NB4 (cell line): ENCODE data around the gene DGKE.

Experiments used
- DNase-seq: peaks from one replicate; pipeline ENCODE4 v3.0.0; 2010; ENCODE audit warnings: low read depth
- H3K4me3 ChIP-seq: one replicate; pipeline ENCODE4 v1.5.1; 2011; ENCODE audit warnings: mild to moderate bottlenecking, low read depth, low read length, moderate library complexity
- CTCF ChIP-seq: IDR thresholded peaks from one replicate; pipeline ENCODE4 v1.5.1; 2012; ENCODE audit warnings: low read depth, low read length
- MAX ChIP-seq: IDR thresholded peaks from 2 replicates; pipeline ENCODE4 v1.6.1; 2011; ENCODE audit warnings: low read depth, low read length
- MYC ChIP-seq: IDR thresholded peaks from 2 replicates; pipeline ENCODE4 v1.6.1; 2011; ENCODE audit warnings: low read depth, low read length
- POLR2A ChIP-seq: IDR thresholded peaks from 2 replicates; pipeline ENCODE4 v1.6.1; 2011; ENCODE audit warnings: mild to moderate bottlenecking; ENCODE audit not compliant: insufficient read length; ENCODE audit errors: extremely low read depth

DGKE gene

GRCh38 chr17:56830726-56831368 lies 3.1 kb upstream of the DGKE start:
- H3K4me3 ChIP-seq = no peak overlapping the region
- TF ChIP-seq CTCF = no peak
- TF ChIP-seq POLR2A = no peak
- TF ChIP-seq MAX = no peak
- TF ChIP-seq MYC = no peak
- DNase-seq = no peak

DNA sequence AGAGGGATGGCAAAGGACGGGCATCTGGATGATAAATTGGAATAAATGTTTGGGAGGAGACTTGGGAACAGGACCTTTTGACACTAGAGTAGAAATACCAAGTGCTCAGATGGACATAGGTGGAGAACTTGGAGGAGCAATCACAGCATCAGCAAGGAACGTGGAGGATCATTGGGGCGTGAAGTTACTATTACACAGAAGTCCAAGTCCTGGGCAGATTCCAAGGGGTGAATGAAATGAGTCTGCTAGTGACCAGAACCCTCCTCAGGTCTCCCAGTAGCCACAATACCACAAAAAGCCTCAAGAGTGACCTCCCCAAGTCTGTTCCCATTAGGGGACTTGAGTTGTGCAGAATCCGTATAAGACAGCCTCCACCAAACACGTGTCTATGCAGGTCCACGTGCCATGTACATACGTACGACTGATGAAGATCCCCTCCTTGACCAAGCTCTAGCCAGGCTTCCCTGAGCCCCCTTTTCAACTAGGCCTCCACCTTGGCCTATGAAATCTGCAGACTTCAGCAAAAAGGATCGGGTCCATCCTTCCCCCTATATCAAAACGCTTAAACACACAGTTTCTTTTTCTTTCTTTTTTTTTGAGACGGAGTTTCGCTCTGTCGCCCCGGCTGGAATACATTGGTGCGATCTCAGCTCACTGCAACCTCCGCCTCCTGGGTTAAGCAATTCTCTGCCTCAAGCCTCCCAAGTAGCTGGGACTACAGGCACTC lies 2.4 kb upstream of the DGKE start:
- no peak for TF ChIP-seq MAX
- no peak for TF ChIP-seq POLR2A
- no peak for TF ChIP-seq MYC
- DNase-seq = no peak
- H3K4me3 ChIP-seq = no peak overlapping the region

- H3K4me3 ChIP-seq = peak overlapping the region; percentile 71
- DNase-seq = peak; percentile 15
- TF ChIP-seq POLR2A (no peak), CTCF (no peak), MYC (no peak), MAX (no peak)
Measured at GRCh38 chr17:56832446-56832845, 1.5 kb upstream of the DGKE start.

DNA sequence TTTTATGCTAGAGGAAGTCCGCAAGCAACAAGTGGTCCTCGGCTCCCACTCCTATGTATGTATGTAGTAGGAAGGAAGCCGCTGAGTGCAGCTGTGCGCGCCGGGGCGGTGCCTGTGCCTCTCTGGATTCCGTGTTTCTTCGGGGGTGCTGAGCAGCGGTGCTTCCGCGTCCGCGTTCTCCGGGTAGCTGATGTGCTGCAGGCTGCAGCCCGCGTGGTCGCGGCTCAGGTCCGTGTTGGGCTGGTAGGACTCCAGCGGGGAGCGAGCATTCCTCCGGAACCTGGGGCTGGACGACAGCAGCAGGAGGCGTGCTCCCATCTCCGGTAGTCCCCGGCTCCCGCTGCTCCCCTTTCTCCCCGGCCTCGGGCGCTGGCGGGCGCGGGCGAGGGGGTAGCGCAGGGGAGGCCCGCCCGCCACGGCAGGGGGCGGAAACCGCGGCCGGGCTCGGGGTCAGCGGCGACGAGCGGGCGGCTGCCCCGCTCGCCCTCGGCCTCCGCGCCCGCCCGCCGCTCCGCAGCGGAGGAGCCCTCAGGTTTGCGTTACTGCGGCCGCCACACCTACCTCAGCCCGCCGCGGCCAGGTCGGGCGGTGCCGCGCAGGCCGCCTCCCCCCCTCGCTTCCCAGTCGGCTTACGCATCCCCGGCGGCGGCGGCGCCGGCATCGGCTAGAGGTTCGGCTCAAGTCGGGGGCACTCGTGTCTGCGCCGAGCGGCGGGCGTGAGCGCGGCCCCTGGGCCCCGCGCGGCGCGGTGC lies 718 bp upstream of the DGKE start:
- peak; percentile 84 for DNase-seq
- TF ChIP-seq MYC (peak; percentile 39; the same call in 1 of the 2 replicates), POLR2A (no peak), MAX (peak; percentile 64; the same call in 1 of the 2 replicates), CTCF (no peak)
- peak overlapping the region; percentile 71 for H3K4me3 ChIP-seq

- no peak for TF ChIP-seq POLR2A
- 0 out of 2 replicates have a peak, but pooled peaks have one; percentile 5 for TF ChIP-seq MAX
- DNase-seq = peak; percentile 74
- peak overlapping the region; percentile 79 for H3K4me3 ChIP-seq
Measured at GRCh38 chr17:56834380-56835263, 671 bp downstream of the DGKE start.

- peak overlapping the region; percentile 79 for H3K4me3 ChIP-seq
- TF ChIP-seq POLR2A = no peak
- no peak for TF ChIP-seq MYC
- TF ChIP-seq MAX = no peak
- TF ChIP-seq CTCF = no peak
- DNase-seq = peak; percentile 57
Measured at GRCh38 chr17:56835264-56835585, 1.3 kb downstream of the DGKE start.
